ENCODE data around the gene ORC3. TPM values are rescaled to one million over a fixed set of nuclear protein-coding genes. Genes with fewer than 3 reads are reported as not detected.
"Not testable (repeated sequence)": the region's sequence is repeated elsewhere in the genome, so short reads cannot be mapped to it uniquely, and the experiment has no call there.

Gene ORC3
- total and polyA plus RNA-seq, 9 donors, result 20.2 to 29.1 (median 23.8) TPM

DNA sequence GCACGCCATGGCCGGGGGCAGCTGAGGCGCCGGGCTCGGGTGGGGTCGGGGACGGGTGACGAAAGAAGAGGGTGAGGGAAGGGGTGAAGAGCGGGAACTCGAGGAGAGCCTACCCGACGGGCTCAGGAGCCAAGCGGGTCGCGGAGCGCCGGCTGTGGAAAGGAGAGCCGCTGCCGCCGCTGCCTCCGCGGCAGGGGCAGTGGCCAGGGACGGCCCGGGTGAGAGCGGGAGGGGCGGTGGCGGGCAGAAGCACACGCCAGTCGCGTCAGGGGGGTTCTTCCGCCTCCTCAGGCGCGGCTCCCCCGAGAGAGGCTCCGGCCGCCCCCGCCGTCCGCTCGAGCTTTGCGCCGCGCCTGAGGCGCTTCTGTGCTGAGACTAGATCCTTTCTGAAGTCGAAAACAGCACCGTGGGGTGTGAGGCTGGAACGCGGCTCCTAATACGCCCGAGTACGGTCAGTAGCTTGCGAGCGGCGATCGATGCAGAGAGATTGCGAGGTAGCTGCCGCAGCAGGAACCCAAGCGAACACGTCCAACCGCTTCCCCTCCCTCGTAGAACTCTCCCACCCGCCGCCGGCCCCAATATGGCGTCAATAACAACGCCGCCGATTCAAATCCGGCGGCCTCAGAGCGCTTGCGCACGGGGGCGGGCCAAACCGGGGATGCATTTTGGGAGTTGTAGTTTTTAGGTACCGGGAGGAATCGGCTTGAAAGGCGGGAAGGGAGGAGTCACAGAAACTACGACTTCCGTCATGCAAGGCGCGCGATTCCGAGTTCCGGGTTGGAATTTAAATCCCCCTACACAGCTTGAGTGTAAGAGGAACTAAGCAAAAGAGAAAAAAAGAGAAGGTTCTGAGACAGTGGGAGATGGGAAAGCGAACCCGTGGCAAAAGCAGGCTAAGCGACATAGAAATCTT is 112.0 kb downstream of the ORC3 start, which contains the start of gene AKIRIN2:
TSS of gene AKIRIN2 (minus strand) at position 558 of the 913 bp plus-strand sequence. CDS start at position 9, 549 bp downstream.
- Histone ChIP-seq H3K27ac (ENCODE audit: low read length) (peak within 1 kb of the TSS; percentile 99), H3K4me3 (ENCODE audit: low read length) (peak within 1 kb of the TSS; percentile 96), H3K36me3 (ENCODE audit: control insufficient read depth, insufficient read depth, low read length) (no peaks in the 10 kb centered on the region), H3K27me3 (ENCODE audit: control insufficient read depth, insufficient read depth, low read length) (no peaks in the 10 kb centered on the region), H3K4me1 (ENCODE audit: control insufficient read depth, insufficient read depth, low read length) (peaks cover 4% of the 10 kb centered on the region), H3K9me3 (replicated peaks; ENCODE audit: control insufficient read depth, low read depth, low read length) (no peaks in the 10 kb centered on the region)
- WGBS (ENCODE audit: insufficient coverage), result under 1% methylated on average over 58 of the region's 88 CpGs
- peak; percentile 99 for DNase-seq

DNA sequence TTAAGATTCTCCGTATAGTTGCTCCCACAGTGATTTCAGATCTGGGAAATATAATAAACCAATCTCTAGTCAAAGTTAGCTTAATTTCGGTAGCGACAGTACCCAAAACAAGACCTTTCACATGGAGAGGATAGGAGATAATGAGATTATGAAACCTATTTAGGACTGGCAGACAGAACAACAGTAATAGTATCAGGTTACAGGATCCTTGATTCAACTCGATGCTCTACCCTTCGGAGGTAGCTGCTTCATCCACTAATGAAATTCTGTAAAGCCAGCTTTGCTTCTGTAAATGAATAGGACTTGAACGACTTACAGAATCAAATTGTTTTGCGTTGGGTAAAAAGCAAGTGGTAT is 112.6 kb downstream of the ORC3 start:
- WGBS (ENCODE audit: insufficient coverage), result 0% methylated on average over 2 of the region's 7 CpGs
- Histone ChIP-seq H3K36me3 (ENCODE audit: control insufficient read depth, insufficient read depth, low read length) (no peaks in the 10 kb centered on the region), H3K9me3 (replicated peaks; ENCODE audit: control insufficient read depth, low read depth, low read length) (no peaks in the 10 kb centered on the region), H3K27ac (ENCODE audit: low read length) (peak overlapping the region; percentile 95), H3K4me1 (ENCODE audit: control insufficient read depth, insufficient read depth, low read length) (peaks cover under 1% of the 10 kb centered on the region), H3K27me3 (ENCODE audit: control insufficient read depth, insufficient read depth, low read length) (no peaks in the 10 kb centered on the region), H3K4me3 (ENCODE audit: low read length) (peak overlapping the region; percentile 59)
- no peak for DNase-seq

DNA sequence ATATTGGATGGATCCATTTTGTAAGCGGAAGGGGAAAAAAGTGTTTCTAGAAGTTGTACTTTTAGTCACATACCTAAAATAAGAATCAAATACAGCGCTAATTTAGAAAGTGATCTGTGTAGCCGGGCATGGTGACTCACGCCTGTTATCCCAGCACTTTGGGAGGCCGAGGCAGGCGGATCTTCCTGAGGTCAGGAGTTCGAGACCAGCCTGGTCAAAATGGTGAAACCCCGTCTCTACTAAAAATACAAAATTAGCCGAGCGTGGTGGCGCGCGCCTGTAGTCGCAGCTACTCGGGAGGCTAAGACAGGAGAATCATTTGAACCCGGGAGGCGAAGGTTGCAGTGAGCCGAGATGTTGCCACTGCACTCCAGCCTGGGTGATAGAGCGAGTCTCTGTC is 113.1 kb downstream of the ORC3 start:
- H3K4me3 ChIP-seq (ENCODE audit: low read length), result peak overlapping the region; percentile 59
- H3K36me3 ChIP-seq (ENCODE audit: control insufficient read depth, insufficient read depth, low read length); H3K9me3 ChIP-seq (replicated peaks; ENCODE audit: control insufficient read depth, low read depth, low read length); H3K4me1 ChIP-seq (ENCODE audit: control insufficient read depth, insufficient read depth, low read length); H3K27me3 ChIP-seq (ENCODE audit: control insufficient read depth, insufficient read depth, low read length); DNase-seq: not testable (repeated sequence)
- peak overlapping the region; percentile 95 for H3K27ac ChIP-seq (ENCODE audit: low read length)
- WGBS (ENCODE audit: insufficient coverage), result 88% methylated on average over 18 of the region's 19 CpGs

- H3K9me3 ChIP-seq (replicated peaks; ENCODE audit: control insufficient read depth, low read depth, low read length), result no peaks in the 10 kb centered on the region
Measured at GRCh38 chr6:87705070-87705691, 115.2 kb downstream of the ORC3 start.

GRCh38 chr6:87706187-87706966 is 116.4 kb downstream of the ORC3 start:
- Histone ChIP-seq H3K36me3 (ENCODE audit: control insufficient read depth, insufficient read depth, low read length) (no peaks in the 10 kb centered on the region), H3K4me3 (ENCODE audit: low read length) (no peak overlapping the region), H3K9me3 (replicated peaks; ENCODE audit: control insufficient read depth, low read depth, low read length) (no peaks in the 10 kb centered on the region), H3K4me1 (ENCODE audit: control insufficient read depth, insufficient read depth, low read length) (no peaks in the 10 kb centered on the region), H3K27me3 (ENCODE audit: control insufficient read depth, insufficient read depth, low read length) (no peaks in the 10 kb centered on the region), H3K27ac (ENCODE audit: low read length) (no peak overlapping the region)
- no CpG with 5 or more reads among the region's 3 CpGs for WGBS (ENCODE audit: insufficient coverage)
- no peak for DNase-seq

More at GRCh38 chr6:87705070-87705691, 115.2 kb downstream of the ORC3 start:
- 72% methylated on average over 2 of the region's 4 CpGs for WGBS (ENCODE audit: insufficient coverage)
- Histone ChIP-seq H3K36me3 (ENCODE audit: control insufficient read depth, insufficient read depth, low read length) (no peaks in the 10 kb centered on the region), H3K4me1 (ENCODE audit: control insufficient read depth, insufficient read depth, low read length) (no peaks in the 10 kb centered on the region), H3K27ac (ENCODE audit: low read length) (no peak overlapping the region), H3K27me3 (ENCODE audit: control insufficient read depth, insufficient read depth, low read length) (no peaks in the 10 kb centered on the region), H3K4me3 (ENCODE audit: low read length) (no peak overlapping the region)
- DNase-seq, result no peak

DNA sequence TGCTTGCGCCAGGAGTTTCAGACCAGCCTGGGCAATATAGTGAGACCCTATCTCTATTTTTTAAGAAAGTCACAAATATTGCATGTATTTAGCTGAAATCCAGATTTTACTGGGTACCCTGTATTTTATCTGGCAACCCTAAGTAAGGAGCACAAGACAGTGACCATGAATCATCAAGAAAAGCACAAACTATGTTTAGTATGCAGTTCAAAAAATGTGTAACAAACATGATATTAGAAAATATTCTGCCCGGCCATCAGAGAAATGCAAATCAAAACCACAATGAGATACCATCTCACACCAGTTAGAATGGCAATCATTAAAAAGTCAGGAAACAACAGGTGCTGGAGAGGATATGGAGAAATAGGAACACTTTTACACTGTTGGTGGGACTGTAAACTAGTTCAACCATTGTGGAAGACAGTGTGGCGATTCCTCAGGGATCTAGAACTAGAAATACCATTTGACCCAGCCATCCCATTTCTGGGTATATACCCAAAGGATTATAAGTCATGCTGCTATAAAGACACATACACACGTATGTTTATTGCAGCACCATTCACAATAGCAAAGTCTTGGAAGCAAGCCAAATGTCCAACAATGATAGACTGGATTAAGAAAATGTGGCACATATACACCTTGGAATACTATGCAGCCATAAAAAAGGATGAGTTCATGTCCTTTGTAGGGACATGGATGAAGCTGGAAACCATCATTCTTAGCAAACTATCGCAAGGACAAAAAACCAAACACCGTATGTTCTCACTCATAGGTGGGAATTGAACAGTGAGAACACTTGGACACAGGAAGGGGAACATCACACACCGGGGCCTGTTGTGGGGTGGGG is 118.9 kb downstream of the ORC3 start:
- H3K36me3 ChIP-seq (ENCODE audit: control insufficient read depth, insufficient read depth, low read length); H3K27me3 ChIP-seq (ENCODE audit: control insufficient read depth, insufficient read depth, low read length); H3K4me1 ChIP-seq (ENCODE audit: control insufficient read depth, insufficient read depth, low read length); H3K9me3 ChIP-seq (replicated peaks; ENCODE audit: control insufficient read depth, low read depth, low read length); DNase-seq; H3K27ac ChIP-seq (ENCODE audit: low read length); H3K4me3 ChIP-seq (ENCODE audit: low read length): not testable (repeated sequence)
- WGBS (ENCODE audit: insufficient coverage), result no CpG with 5 or more reads among the region's 7 CpGs

DNA sequence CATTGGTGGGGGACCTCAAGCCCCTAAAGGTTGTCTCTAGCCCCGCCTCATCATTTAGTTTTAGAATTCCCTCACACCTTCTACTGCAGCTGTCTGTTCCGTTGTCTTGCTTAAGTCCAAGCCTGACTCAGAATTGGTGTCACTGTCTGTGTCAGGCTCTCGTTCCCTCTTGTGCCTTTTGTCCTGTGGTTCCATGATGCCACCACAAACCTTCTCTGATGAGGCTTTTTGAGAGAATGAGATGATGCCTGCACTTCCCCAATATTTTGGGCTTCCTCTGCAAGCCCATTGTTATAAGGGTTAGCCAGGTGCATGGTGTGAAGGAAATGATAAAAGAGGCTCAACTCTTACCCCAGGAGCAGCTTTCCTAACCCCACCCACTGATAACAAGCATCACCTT is 120.2 kb downstream of the ORC3 start:
- 64% methylated on average over 2 of the region's 3 CpGs for whole genome bisulfite sequencing (ENCODE audit: insufficient coverage)

GRCh38 chr6:87712713-87713112 is 122.8 kb downstream of the ORC3 start:
- 43% methylated on average over 2 of the region's 3 CpGs for WGBS (ENCODE audit: insufficient coverage)
- not testable (repeated sequence) for H3K9me3 ChIP-seq (replicated peaks; ENCODE audit: control insufficient read depth, low read depth, low read length)

More for the DNA sequence above, 120.2 kb downstream of the ORC3 start:
- Histone ChIP-seq H3K4me1 (ENCODE audit: control insufficient read depth, insufficient read depth, low read length) (no peaks in the 10 kb centered on the region), H3K27me3 (ENCODE audit: control insufficient read depth, insufficient read depth, low read length) (no peaks in the 10 kb centered on the region), H3K4me3 (ENCODE audit: low read length) (no peak overlapping the region), H3K27ac (ENCODE audit: low read length) (no peak overlapping the region), H3K36me3 (ENCODE audit: control insufficient read depth, insufficient read depth, low read length) (no peaks in the 10 kb centered on the region), H3K9me3 (replicated peaks; ENCODE audit: control insufficient read depth, low read depth, low read length) (no peaks in the 10 kb centered on the region)
- no peak for DNase-seq

DNA sequence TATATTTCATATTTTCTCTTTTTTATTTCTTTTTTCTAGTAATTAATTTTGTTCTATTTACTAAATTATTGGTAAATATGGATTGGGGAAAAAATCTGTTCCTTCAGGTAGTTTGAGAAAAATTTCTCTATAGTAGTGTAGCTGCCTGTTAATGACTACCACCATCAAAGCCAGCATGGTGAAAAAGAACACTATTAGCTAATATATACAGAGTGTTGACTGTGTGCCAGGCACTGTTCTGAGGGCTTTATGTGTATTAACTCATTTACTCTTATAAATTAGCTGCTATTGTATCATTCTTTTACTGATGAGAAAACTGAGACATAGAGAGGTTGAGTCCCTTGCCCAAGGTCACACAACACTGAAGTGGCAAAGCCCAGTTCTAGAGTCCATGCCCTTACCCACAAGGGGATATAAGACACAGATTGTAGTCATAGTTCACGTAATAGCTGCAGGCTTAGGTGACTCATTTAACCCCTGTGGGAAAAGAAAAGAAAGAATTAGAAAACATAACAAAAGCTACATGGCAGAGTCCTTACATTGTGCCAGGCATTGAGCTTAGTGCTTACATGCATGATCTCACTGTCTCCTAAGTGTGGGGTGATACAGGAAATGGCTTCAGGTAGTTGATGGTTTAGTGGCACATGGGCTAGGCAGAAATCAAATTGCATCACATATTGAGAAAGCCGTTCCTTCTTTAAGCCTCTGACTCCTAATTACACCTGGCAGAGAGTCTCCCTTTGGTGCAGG is 124.3 kb downstream of the ORC3 start:
- Histone ChIP-seq H3K4me3 (ENCODE audit: low read length) (no peak overlapping the region), H3K36me3 (ENCODE audit: control insufficient read depth, insufficient read depth, low read length) (no peaks in the 10 kb centered on the region), H3K9me3 (replicated peaks; ENCODE audit: control insufficient read depth, low read depth, low read length) (no peaks in the 10 kb centered on the region), H3K27ac (ENCODE audit: low read length) (no peak overlapping the region), H3K4me1 (ENCODE audit: control insufficient read depth, insufficient read depth, low read length) (no peaks in the 10 kb centered on the region), H3K27me3 (ENCODE audit: control insufficient read depth, insufficient read depth, low read length) (no peaks in the 10 kb centered on the region)
- WGBS (ENCODE audit: insufficient coverage), result 40% methylated on average over 1 of the region's 2 CpGs
- no peak for DNase-seq

More at GRCh38 chr6:87712713-87713112, 122.8 kb downstream of the ORC3 start:
- H3K27ac ChIP-seq (ENCODE audit: low read length); H3K36me3 ChIP-seq (ENCODE audit: control insufficient read depth, insufficient read depth, low read length); H3K27me3 ChIP-seq (ENCODE audit: control insufficient read depth, insufficient read depth, low read length); DNase-seq; H3K4me1 ChIP-seq (ENCODE audit: control insufficient read depth, insufficient read depth, low read length); H3K4me3 ChIP-seq (ENCODE audit: low read length): not testable (repeated sequence)

Data from muscle of leg (tissue), 11 donors.